GM18909 (cell line): ENCODE data around the gene ATP6AP1.
"Not testable (repeated sequence)": the region's sequence is repeated elsewhere in the genome, so short reads cannot be mapped to it uniquely, and the experiment has no call there.

Experiments used
- ATAC-seq: cut with Tn5 transposase; IDR thresholded peaks from one replicate; pipeline ENCODE4 v1.9.1; 2021; ENCODE audit warnings: mild to moderate bottlenecking; ENCODE audit not compliant: unreplicated experiment, poor library complexity

The ATP6AP1 gene

GRCh38 chrX:154398668-154399526 lies 29.6 kb upstream of the ATP6AP1 start:
- no peak for ATAC-seq

GRCh38 chrX:154399527-154400368 lies 28.7 kb upstream of the ATP6AP1 start:
- no peak for ATAC-seq

GRCh38 chrX:154400369-154400817 lies 28.1 kb upstream of the ATP6AP1 start:
- ATAC-seq = not testable (repeated sequence)

- no peak for ATAC-seq
Observed at GRCh38 chrX:154401045-154401799, 27.3 kb upstream of the ATP6AP1 start.

GRCh38 chrX:154401918-154402621 lies 26.4 kb upstream of the ATP6AP1 start:
- ATAC-seq = no peak

- ATAC-seq = no peak
Observed at GRCh38 chrX:154402622-154403127, 25.8 kb upstream of the ATP6AP1 start.

GRCh38 chrX:154403192-154403591 lies 25.3 kb upstream of the ATP6AP1 start:
- ATAC-seq = no peak

GRCh38 chrX:154403858-154404257 lies 24.6 kb upstream of the ATP6AP1 start:
- ATAC-seq = no peak

GRCh38 chrX:154404625-154405192 lies 23.8 kb upstream of the ATP6AP1 start:
- no peak for ATAC-seq

- ATAC-seq = no peak
Observed at GRCh38 chrX:154408659-154409221, 19.7 kb upstream of the ATP6AP1 start.

GRCh38 chrX:154409222-154409871 lies 19.1 kb upstream of the ATP6AP1 start, which contains the start of gene DNASE1L1:
Gene DNASE1L1, minus strand, starts transcription at chrX:154409254. Its CDS starts 3,686 bp downstream, at chrX:154405568.
- peak; percentile 38 for ATAC-seq

GRCh38 chrX:154411981-154412340 lies 16.5 kb upstream of the ATP6AP1 start:
- ATAC-seq = peak; percentile 52

- no peak for ATAC-seq
Observed at GRCh38 chrX:154412468-154412867, 16.0 kb upstream of the ATP6AP1 start.

GRCh38 chrX:154413142-154413541 lies 15.3 kb upstream of the ATP6AP1 start:
- no peak for ATAC-seq

GRCh38 chrX:154417157-154417556 lies 11.3 kb upstream of the ATP6AP1 start:
- ATAC-seq = no peak

- no peak for ATAC-seq
Observed at GRCh38 chrX:154419189-154419588, 9.3 kb upstream of the ATP6AP1 start.

GRCh38 chrX:154419688-154420401 lies 8.6 kb upstream of the ATP6AP1 start:
- no peak for ATAC-seq

- ATAC-seq = no peak
Observed at GRCh38 chrX:154420402-154420756, 8.1 kb upstream of the ATP6AP1 start.
